HG02798 (cell line): Measurements from ENCODE around the gene LOXHD1.

Experiments used
- ATAC-seq: cut with Tn5 transposase; IDR thresholded peaks from one replicate; pipeline ENCODE4 v1.9.1; 2021; ENCODE audit warnings: mild to moderate bottlenecking; ENCODE audit not compliant: unreplicated experiment, poor library complexity

LOXHD1 gene

DNA sequence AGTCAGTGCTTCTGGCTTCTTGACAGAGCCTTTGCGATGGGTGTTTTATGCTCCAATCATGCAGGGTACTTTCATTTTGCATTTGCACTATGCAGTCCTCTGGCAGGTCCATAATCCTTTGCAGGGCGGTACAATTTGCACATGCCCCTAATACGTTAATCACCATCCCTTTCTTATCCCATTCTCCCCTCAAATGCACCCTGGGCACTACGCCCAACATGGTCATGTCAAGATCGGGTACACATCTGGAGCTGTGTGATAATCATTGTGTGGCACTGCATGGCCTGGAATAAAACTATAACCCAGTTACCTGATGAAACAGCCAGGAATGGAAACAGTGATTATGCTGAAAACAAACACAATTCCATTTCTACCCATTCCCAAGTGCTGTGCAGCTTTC, 27.7 kb downstream of the LOXHD1 start:
- ATAC-seq = no peak

DNA sequence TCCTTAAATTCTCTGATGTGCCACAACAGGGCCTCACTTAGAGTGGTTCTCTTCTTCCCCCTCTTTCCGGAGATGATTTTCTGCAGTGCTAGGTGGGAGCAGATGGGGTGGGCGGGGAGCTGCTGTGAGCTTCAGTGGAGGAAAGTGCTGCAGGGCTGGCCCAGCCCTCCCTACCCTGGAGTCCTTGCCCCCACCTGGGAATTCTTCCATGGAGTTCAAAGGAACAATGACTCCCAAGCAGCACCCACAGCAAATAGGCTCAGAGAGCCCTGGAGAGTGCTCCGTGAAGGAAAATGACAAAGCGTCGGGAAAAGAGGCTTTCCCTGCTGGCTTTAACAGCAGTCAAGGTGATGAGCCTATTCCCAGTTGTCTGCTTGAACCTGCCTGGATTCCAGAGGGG, 28.8 kb downstream of the LOXHD1 start:
- ATAC-seq = no peak

DNA sequence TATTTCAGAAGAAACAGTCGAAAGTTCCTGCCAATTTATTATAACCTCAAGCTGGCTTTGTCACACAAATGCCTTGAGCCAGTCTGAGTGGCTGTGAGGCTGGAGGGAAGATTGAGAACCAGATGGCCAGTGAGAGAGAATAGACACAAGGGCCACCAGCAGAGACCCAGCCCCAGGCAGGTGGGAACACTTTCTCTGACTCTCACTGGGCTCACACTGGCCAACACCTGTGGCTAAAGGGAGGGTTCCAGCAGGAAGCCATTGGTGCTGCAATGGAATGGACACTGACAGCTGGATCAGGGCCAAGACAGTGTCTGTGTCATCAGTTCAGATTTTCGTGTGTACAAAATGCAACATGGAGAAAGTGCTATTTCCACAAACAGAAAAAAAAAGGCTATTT, 29.9 kb downstream of the LOXHD1 start:
- no peak for ATAC-seq

DNA sequence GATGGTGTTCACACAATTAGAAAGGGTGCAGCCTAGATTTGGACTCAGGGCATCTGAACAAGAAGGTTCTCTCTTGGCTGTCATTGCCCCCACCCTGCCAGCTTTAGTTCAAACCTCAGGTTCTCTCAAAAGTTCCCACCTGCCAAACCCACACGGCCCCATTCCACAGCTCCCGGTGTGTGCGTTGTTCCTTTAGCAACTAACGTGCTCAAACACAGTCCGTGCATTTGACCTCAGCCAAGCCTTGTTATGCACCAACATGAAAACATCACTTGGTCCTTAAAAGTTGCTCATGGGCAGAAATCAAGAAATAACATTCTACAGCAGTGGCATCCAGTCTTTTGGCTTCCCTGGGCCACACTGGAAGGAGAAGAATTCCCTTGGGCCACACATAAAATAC, 32.0 kb downstream of the LOXHD1 start:
- ATAC-seq = no peak

DNA sequence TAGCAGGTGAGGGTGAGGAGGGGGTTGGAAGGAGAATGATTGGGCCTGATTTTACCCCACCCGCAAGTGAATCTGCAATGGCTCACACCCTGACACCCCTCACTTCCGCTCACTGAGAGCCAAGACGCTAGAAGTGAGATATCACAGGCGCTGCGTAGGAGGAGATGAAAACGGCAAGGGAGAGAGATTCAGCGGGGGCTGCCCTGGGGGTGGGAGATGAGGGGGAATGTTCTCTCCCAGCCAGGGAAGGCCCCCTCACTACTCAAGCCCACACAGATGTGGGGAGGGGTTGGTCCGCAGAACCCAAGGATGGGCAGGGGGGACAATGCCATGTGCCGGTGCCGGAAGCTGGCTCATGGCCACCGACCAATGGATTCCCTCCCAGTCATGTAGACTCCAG, 32.9 kb downstream of the LOXHD1 start:
- no peak for ATAC-seq

DNA sequence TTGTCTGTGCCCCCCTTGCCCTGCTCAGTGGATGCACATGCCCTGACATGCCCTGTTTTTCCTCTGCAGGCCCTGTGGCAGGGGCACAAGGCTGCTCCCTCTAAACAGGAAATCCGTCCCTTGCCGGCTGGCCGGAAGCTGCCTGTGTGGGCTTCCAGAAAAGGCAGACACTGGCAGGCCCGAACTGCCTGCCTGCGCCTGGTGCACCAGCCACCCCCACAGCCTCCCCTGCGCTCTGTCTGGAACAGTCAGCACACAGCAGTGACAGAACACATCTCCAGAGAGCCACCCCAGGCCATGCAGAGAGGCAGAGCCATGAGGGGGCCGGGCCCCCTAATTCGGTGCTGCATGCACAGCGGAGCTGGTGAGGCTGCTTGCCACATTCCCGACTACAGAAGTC, 33.5 kb downstream of the LOXHD1 start:
- ATAC-seq = no peak

DNA sequence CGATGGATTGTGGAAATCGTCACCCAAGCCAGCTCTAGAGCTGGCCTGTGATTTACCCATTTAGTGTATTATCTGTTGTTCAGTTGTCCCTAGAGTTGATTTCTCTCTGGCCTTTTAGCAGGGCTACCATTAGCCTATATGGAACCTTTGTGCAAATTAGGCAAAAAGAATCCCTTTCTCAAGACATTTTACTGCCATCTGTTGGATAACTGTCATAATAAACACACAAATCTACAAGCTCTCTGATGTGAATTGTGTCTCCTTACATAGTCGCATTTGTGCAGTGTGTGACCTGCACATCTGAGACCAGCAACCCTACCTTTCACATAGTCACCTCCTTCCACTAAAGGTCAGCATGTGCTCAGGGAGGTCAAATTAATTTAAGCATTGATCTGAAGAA, 34.0 kb downstream of the LOXHD1 start:
- ATAC-seq = no peak

DNA sequence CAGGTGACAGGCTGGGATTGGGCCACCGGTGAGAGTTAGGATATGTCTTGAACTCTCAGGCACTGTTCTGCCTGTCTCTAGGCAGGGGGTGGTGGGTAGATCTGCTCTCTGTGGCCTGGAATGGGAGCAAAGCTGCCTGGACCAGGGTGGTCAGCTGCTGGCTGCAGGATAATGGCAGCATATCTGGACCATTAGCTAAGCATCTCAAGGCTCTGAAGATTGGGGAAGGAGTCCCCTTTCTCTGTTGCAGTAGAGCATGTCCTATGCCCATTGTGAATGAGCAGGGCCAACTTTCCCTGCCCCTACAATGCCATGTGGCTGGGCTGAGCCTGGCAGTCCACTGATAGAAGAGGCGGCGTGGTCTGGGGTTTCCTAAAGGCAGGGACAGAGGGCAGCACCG, 34.6 kb downstream of the LOXHD1 start:
- ATAC-seq = no peak

DNA sequence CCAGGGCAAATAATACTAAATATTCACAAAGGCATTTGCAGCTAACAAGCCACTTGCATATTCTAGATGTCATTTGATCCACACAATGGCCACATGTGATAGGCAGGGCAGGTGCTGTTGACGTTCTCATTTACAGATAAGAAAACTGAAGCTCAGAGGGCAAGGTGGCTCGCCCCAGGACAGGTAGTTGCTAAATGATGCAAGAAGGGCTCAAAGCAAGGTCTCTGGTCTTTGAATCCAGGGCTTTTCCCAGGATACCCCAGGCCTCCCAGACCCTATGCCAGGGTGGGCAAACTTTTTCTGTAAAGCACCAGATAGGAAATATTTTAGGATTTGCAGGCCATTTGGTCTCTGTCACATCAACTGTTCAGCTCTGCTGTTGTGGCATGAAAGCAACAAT, 35.1 kb downstream of the LOXHD1 start:
- no peak for ATAC-seq

DNA sequence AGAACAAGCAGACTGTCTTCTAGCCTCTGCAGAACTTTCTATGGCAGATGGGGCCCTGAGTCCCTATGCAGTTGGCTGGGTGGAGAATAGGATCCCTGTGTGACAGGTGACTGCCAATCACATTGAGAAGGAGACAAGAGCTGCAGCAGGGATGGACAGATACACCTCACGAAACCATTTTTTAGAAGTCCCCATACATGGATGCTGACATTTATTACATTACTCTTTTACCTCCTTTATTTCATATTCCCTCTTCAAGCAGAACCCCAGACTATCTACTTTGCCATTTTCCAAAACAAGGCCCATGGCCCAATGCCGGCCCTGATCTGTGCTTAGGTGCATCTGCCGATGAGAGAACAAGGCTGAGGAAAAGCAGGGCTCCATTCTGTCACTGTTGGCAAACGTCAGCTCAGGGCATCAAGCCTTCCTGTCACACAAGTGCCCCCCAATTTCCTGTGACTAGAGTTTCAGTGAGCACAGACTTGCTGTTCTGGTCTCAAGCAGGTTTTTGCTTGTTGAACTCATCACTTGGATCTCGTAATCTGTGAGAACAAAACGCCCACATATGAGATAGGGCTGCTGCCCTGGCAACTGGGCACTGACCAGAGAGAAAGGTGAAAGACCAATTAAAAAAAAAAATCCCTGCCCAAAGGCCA, 35.8 kb downstream of the LOXHD1 start:
- no peak for ATAC-seq

DNA sequence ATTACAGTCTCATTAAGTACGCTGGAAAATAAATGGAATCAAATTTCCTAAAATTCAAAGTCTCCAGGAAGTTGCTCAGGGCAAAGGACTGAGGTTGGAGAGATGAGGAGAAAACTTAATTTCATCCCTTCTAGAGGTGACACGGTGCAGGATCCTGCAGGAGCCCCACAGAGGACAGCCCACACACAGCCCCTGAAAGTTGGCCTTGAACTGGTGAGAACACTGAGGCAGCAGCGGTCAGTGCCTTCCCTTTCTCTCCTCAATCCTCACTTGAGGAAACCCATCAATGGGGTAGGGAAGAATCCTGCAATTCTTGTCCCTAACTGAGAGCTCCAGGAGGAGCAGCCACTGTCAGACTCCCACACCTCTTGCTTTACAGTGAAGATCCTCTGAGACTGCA, 37.5 kb downstream of the LOXHD1 start:
- no peak for ATAC-seq

DNA sequence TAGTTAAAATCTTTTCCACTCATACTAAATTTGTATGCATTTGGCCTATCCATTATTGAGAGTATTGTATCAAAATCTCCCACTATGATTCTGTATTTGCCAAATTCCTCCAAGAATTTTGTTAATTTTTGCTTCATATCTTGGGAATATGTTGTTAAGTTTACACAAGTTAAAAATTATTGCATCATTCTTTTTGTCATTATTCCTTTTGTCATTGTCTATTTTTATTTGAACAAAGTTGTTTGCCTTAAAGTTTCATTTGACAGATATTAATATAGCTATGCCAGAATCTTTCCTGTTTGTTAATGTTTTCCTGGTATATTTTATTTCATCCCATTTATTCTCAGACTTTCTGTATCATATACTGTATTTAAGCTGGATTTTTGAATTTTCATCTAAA, 41.3 kb downstream of the LOXHD1 start:
- no peak for ATAC-seq

DNA sequence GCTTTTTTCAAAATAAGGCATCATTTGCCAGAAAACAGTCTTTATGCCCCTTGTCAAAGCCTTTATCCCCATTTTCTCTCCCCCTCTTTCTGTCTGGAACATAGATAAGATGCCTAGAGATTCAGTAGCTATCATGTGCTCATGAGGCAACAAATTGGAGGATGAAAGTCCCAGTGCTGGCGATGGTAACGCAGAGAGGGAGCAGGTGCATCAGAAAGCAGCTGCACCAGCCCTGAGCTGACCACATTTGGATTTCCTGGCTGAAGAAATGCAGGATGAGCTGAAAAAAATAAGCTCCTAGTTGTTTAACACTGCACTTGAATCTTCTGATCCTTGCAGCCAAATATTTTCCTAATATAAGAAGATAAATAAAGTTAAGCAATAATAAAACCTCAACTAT, 48.0 kb downstream of the LOXHD1 start:
- no peak for ATAC-seq

DNA sequence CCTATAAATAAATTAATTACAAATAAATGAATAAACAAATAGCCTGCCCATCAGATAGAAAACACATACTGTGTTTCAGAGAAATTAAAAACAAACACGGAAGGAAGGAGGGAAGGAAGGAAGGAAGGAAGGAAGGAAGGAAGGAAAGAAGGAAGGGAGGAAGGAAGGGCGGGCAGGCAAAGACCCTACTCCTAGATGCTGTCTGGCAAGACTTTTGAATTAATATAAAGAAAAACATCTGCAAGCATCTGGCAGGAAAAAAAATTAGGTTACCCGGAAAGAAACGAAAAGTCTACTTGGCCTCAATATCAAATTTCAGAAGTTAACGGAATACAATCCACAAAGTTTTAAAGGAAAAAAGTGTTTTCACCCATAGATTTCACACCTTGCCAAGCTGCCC, 49.1 kb downstream of the LOXHD1 start:
- ATAC-seq = no peak

DNA sequence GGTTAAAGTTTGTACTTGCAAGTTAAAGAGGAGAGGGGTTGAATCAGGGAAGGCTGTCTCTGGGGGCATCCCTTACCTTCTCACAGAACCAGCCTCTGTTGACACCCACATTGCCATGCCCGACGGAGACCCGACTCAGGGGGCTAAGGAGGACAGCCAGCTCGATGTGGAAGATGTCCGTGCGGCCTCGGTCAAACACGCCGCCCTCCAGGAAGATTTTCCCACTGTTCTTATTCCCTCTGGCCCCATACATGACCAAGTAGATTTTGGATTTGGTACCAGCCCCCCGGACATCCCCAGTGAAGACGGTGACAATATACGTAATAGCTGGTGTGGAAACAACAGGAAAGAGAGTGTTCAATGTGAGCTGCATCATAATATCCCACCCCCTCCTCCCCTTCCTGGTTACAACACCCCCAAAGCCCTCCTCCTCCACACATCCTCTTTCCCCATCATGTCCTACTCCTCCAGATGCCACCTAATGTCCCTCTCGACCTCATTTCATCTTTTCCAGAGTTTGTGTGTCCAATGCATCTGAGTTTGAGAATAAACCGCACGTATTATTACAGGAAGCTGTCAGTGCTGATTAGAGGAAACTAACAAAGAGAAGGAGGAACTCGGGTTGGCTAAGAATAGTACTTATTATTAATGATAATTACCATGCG, 55.7 kb downstream of the LOXHD1 start:
- ATAC-seq = no peak

DNA sequence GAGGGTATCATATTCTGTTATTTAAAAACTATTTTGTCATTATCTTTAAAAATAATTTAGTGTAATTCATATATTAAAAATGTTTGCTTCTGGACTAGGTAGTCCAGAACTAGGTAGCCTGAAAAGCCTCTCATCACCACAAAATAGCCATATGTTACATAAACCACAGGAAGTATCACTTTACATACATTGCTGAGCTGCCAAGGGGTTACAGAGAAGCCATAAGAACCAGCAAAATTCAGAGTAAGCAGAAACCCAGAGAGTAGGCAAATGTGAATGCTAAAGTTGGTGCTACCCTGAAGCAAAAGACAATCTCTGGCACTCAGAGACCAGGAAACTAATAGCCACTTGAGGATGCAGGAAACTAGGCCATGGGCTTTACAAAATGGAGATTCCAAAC, 60.9 kb downstream of the LOXHD1 start:
- ATAC-seq = no peak

DNA sequence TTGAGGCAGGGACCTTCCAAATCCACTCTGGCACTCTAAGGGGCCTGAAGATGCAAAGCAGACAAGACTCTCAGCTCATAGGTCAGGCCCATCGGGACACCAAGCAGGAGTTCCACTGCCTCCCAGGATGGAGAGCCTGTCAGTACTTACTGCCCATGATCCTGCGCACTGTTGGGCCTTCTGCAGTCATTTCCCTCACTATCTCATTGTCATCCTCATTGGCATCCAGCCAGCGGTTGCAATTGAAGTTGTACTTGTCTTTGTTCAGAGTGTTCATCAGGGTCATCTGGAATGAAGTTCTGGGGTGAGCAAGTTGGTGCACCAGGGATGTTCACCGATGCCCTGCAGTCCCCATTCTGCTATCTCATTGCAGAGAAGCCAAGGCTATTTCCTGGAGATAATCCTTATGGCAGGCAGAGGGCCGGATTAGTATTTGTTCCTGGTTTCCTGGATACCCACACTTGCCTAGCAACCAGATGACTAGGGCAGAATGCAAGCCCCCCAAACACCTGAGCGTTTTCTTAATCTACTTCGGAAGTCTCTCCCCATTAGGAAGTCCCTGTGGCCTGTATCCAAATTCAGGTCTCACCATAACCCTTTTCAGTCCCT, 65.1 kb downstream of the LOXHD1 start:
- no peak for ATAC-seq

DNA sequence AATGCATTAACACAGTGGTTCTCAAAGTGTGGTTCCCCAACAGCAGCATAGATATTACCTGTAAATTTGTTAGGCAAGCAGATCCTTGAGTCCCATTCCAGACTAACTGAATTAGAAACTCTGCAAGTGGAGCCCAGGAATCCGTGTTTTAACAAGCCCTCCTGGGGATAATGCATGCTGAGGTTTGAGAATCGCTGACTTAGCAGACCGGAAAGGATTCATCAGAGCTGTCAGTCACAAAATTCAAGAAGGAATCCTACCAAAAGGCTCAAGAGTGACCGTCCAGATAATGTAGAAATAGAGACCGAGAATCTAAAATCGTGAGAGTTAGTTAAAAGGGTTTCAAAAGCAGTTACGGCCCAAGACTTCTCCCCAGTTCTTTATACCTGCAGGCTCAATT, 66.9 kb downstream of the LOXHD1 start:
- ATAC-seq = no peak

DNA sequence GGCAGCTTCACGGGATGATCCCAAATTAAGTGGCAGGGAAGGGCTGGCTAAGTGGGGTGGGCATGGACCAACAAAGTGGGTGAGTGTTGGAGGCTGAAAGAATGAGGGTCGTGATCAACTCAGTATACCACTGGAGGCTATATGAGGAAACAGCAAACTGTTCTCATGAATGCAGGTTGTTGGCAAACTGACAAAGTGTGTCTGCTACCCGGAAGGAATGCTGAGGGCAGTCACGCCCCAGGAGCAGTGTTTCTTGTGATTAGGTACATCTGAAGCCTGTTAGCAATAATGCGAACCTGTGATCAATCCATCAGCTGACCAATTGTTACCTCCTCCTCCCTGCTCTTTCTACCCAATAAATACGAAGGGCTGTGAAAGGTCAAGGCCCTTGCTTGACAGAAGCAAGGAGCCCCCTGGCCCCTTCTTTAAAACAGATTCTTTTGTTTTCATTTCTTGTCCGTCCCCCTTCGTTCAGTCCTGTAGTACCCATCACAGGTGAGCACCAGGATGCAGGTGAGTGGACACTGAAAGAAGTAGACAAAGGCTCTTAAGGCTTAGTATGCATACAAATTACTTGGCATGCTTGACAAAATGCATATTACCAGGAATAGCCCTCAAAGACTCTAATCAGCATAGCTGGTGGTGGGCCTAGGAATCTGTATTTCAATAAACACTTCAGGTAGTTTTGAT, 67.9 kb downstream of the LOXHD1 start:
- no peak for ATAC-seq

DNA sequence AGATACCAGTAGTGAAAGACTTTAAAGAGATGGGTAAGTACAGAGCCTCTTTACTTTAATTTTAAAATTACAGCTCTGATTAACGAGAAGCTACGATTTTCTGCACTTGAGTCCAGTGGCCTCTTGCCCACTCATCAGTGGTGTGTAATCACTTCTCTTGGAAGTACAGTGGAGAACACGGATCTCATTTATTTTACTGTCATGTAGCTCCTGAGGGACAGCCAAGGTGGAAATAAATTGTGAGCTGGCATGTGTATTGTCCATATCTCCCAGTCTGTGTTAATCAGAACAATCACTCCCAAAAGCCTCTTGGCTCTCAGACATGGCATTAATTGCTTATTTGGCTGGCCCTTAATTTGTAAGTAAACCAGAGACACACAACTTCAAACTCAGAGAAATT, 69.4 kb downstream of the LOXHD1 start:
- ATAC-seq = no peak

DNA sequence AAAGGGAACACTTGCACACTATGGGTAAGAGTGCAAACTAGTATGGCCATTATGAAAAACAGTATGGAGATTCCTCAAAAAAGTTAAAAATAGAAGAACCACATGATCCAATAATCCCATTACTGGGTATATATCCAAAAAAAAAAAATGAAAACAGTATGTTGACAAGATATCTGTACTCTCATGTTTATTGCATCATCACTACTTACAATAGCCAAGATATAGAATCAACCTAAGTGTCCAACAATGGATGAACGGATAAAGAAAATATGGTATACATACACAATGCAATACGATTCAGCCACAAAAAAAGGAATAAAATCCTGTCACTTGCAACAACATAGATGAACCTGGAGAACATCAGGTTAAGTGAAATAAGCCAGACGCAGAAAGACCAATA, 73.3 kb downstream of the LOXHD1 start:
- ATAC-seq = no peak
